GM23248 (cell line): ENCODE data around the gene EDIL3. TPM values are rescaled to one million over a fixed set of nuclear protein-coding genes. Genes with fewer than 3 reads are reported as not detected.
"Not testable (repeated sequence)": the region's sequence is repeated elsewhere in the genome, so short reads cannot be mapped to it uniquely, and the experiment has no call there.

Experiments
- DNase-seq: peaks from one replicate; pipeline ENCODE4 v3.0.0-alpha.2; 2015
- H2AFZ ChIP-seq: fragments of 200-600 bp; sonication (generic); 2 replicates; pipeline ENCODE4 v1.6.1; 2016; ENCODE audit warnings: antibody characterized with exemption
- H3F3A ChIP-seq: fragments of 200-600 bp; sonication (generic); 2 replicates; pipeline ENCODE4 v1.6.1; 2016; ENCODE audit warnings: mild to moderate bottlenecking, antibody characterized with exemption, mixed run types; ENCODE audit not compliant: insufficient read depth
- H3K27ac ChIP-seq: fragments of 200-600 bp; sonication (generic); 2 replicates; pipeline ENCODE4 v1.5.1; 2016; ENCODE audit warnings: mild to moderate bottlenecking
- H3K27me3 ChIP-seq: fragments of 200-600 bp; sonication (generic); replicated peaks from 2 replicates; pipeline ENCODE4 v1.6.1; 2016; ENCODE audit warnings: mild to moderate bottlenecking; ENCODE audit not compliant: insufficient read depth
- H3K36me3 ChIP-seq: fragments of 200-600 bp; sonication (generic); 2 replicates; pipeline ENCODE4 v1.6.1; 2016; ENCODE audit warnings: low read depth, mild to moderate bottlenecking
- H3K4me1 ChIP-seq: fragments of 200-600 bp; sonication (generic); 2 replicates; pipeline ENCODE4 v1.6.1; 2016; ENCODE audit warnings: mild to moderate bottlenecking; ENCODE audit not compliant: insufficient read depth
- H3K4me2 ChIP-seq: fragments of 200-600 bp; sonication (generic); one replicate; pipeline ENCODE4 v1.6.1; 2016; ENCODE audit warnings: mild to moderate bottlenecking; ENCODE audit not compliant: unreplicated experiment
- H3K4me3 ChIP-seq: fragments of 200-600 bp; sonication (generic); 2 replicates; pipeline ENCODE4 v1.5.1; 2016; ENCODE audit warnings: mild to moderate bottlenecking
- H3K79me2 ChIP-seq: fragments of 200-600 bp; sonication (generic); 2 replicates; pipeline ENCODE4 v1.6.1; 2016; ENCODE audit warnings: mild to moderate bottlenecking; ENCODE audit not compliant: insufficient read depth
- H3K9ac ChIP-seq: fragments of 200-600 bp; sonication (generic); 2 replicates; pipeline ENCODE4 v1.6.1; 2016; ENCODE audit warnings: mild to moderate bottlenecking
- H3K9me2 ChIP-seq: fragments of 200-600 bp; sonication (generic); 2 replicates; pipeline ENCODE4 v1.6.1; 2016; ENCODE audit warnings: mixed run types, mild to moderate bottlenecking, moderate library complexity; ENCODE audit not compliant: insufficient read depth
- H3K9me3 ChIP-seq: fragments of 200-600 bp; sonication (generic); one replicate; pipeline ENCODE4 v1.6.1; 2017; ENCODE audit warnings: low read depth
- H4K20me1 ChIP-seq: fragments of 200-600 bp; sonication (generic); 2 replicates; pipeline ENCODE4 v1.6.0; 2016; ENCODE audit not compliant: insufficient read depth
- EZH2 ChIP-seq: fragments of 200-600 bp; sonication (generic); IDR thresholded peaks from 2 replicates; pipeline ENCODE4 v1.6.1; 2018; ENCODE audit warnings: antibody characterized with exemption, mild to moderate bottlenecking; ENCODE audit not compliant: insufficient read depth, poor library complexity, severe bottlenecking
- EZH2phosphoT487 ChIP-seq: fragments of 200-600 bp; sonication (generic); IDR thresholded peaks from 2 replicates; pipeline ENCODE4 v1.6.1; 2018; ENCODE audit warnings: antibody characterized with exemption, moderate library complexity, mild to moderate bottlenecking, low read depth; ENCODE audit not compliant: insufficient read depth
- WGBS, 2 experiments: methylation state at CpG; one replicate each; pipeline ENCODE4 v1.1.6; 2015 to 2017; ENCODE audit warnings: low lambda C conversion rate in 2 of 2, low coverage in 1 of 2; ENCODE audit errors: missing lambda C conversion rate in 2 of 2; 5-methylcytosine and 5-hydroxymethylcytosine counted together
- in situ Hi-C: fragments of 300-500 bp; cut with MboI; formaldehyde crosslinking; loops from 2 replicates; pipeline ENCODE4 v1.15.0; 2020
- polyA plus RNA-seq: library from polyadenylated mRNA; unstranded; fragments of >200 nt; fragmentation: Nextera tagmentation; extraction: Ambion mirVana; gene quantifications from 2 replicates; pipeline ENCODE4 v1.2.1, GENCODE V29; 2016
- total RNA-seq: library from RNA; depleted of rRNA; stranded (reverse); fragments of >200 nt; shearing (Covaris generic); gene quantifications from 2 replicates; pipeline ENCODE4 v1.2.3, GENCODE V29; 2014

Gene EDIL3
- total and polyA plus RNA-seq, 2 experiments from 2014 or later: 17.7 to 24.1 TPM

- H3K36me3 ChIP-seq: no peaks in the 10 kb centered on the region
- no peak overlapping the region for H3K9ac ChIP-seq
- H2AFZ ChIP-seq: no peak overlapping the region
- H3F3A ChIP-seq: no peaks in the 10 kb centered on the region
- H3K27ac ChIP-seq: no peak overlapping the region
- H3K27me3 ChIP-seq: no peaks in the 10 kb centered on the region
- H3K4me3 ChIP-seq: no peak overlapping the region
- TF ChIP-seq EZH2: no peak
- TF ChIP-seq EZH2phosphoT487: no peak
- H3K4me2 ChIP-seq: no peak overlapping the region
- in situ Hi-C loops: no loop called here
- no peaks in the 10 kb centered on the region for H3K9me3 ChIP-seq
- H3K9me2 ChIP-seq: no peaks in the 10 kb centered on the region
- WGBS, 2 experiments: 19 to 21% methylated on average over 3 of the region's 3 CpGs
- no peaks in the 10 kb centered on the region for H4K20me1 ChIP-seq
- H3K79me2 ChIP-seq: no peaks in the 10 kb centered on the region
- no peaks in the 10 kb centered on the region for H3K4me1 ChIP-seq
- DNase-seq: no peak
Measured at GRCh38 chr5:84322646-84323045, 62.0 kb downstream of the EDIL3 start.

- H3K79me2 ChIP-seq, H3K9ac ChIP-seq, H2AFZ ChIP-seq, H3K4me2 ChIP-seq, H3F3A ChIP-seq, DNase-seq, H3K27ac ChIP-seq, H3K4me3 ChIP-seq, in situ Hi-C loops, H3K4me1 ChIP-seq, H3K36me3 ChIP-seq, H3K9me2 ChIP-seq, H4K20me1 ChIP-seq, H3K27me3 ChIP-seq, H3K9me3 ChIP-seq: not testable (repeated sequence)
- 5 to 36% methylated on average over 1 of the region's 1 CpG for WGBS, 2 experiments
Measured at GRCh38 chr5:84317826-84318225, 66.9 kb downstream of the EDIL3 start.

GRCh38 chr5:84312280-84312679 lies 72.4 kb downstream of the EDIL3 start:
- H3K4me3 ChIP-seq, H3K36me3 ChIP-seq, H3K9ac ChIP-seq, in situ Hi-C loops, H3F3A ChIP-seq, H3K79me2 ChIP-seq, H3K9me3 ChIP-seq, H3K27ac ChIP-seq, H2AFZ ChIP-seq, H3K9me2 ChIP-seq, H3K4me2 ChIP-seq, H3K27me3 ChIP-seq, DNase-seq, H3K4me1 ChIP-seq, H4K20me1 ChIP-seq: not testable (repeated sequence)
- WGBS, 2 experiments: 88% methylated on average over 17 of the region's 30 CpGs; no CpG with 5 or more reads in 1 of the 2 experiments

- H3K9me3 ChIP-seq, H3K27ac ChIP-seq, H4K20me1 ChIP-seq, H3K4me1 ChIP-seq, H2AFZ ChIP-seq, H3F3A ChIP-seq, DNase-seq, H3K27me3 ChIP-seq, H3K9me2 ChIP-seq, H3K9ac ChIP-seq, H3K36me3 ChIP-seq, H3K4me2 ChIP-seq, H3K4me3 ChIP-seq, in situ Hi-C loops, H3K79me2 ChIP-seq: not testable (repeated sequence)
Measured at GRCh38 chr5:84309850-84310249, 74.8 kb downstream of the EDIL3 start.

GRCh38 chr5:84306601-84307000 lies 78.1 kb downstream of the EDIL3 start:
- WGBS, 2 experiments: 64 to 70% methylated on average over 1 of the region's 1 CpG

More at GRCh38 chr5:84306601-84307000, 78.1 kb downstream of the EDIL3 start:
- H3K4me2 ChIP-seq: no peak overlapping the region
- no peak for DNase-seq
- no peaks in the 10 kb centered on the region for H3K27me3 ChIP-seq
- H3K4me1 ChIP-seq: peaks cover 3% of the 10 kb centered on the region; the same call in 1 of the 2 replicates
- no peaks in the 10 kb centered on the region for H4K20me1 ChIP-seq
- H3K9me2 ChIP-seq: no peaks in the 10 kb centered on the region
- no peak for TF ChIP-seq EZH2
- TF ChIP-seq EZH2phosphoT487: no peak
- H3K79me2 ChIP-seq: no peaks in the 10 kb centered on the region
- no peak overlapping the region for H3K4me3 ChIP-seq
- H3K27ac ChIP-seq: no peak overlapping the region
- H3F3A ChIP-seq: no peaks in the 10 kb centered on the region
- in situ Hi-C loops: no loop called here
- no peak overlapping the region for H2AFZ ChIP-seq
- H3K9ac ChIP-seq: no peak overlapping the region
- H3K36me3 ChIP-seq: no peaks in the 10 kb centered on the region
- H3K9me3 ChIP-seq: no peaks in the 10 kb centered on the region
